ENCODE measurements around the gene FMN1. TPM values are rescaled to one million over a fixed set of nuclear protein-coding genes. Genes with fewer than 3 reads are reported as not detected.
"Not testable (repeated sequence)": the region's sequence is repeated elsewhere in the genome, so short reads cannot be mapped to it uniquely, and the experiment has no call there.

The FMN1 gene
- polyA plus RNA-seq, 1 donor, result 0.90 TPM

DNA sequence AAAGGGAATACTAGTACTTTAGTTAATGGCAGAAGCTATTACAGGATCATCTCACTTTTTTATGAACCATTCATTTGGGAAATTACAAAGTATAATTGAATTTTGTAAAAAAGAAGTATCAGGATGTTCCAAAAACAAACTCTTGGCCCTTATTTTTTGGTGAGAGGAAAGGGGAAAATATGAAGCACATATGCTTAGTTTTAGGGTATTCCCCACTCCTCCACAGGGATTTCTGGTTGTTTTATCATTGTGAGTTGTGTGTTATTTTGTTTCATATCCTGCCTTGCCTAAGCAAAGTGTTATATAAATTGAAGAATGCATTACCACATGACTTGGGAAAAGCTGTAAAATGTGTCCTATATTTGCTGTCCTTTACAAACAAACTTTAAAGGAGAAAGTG lies 227.0 kb downstream of the FMN1 start:
- no peak for DNase-seq (ENCODE audit: low read depth)

DNA sequence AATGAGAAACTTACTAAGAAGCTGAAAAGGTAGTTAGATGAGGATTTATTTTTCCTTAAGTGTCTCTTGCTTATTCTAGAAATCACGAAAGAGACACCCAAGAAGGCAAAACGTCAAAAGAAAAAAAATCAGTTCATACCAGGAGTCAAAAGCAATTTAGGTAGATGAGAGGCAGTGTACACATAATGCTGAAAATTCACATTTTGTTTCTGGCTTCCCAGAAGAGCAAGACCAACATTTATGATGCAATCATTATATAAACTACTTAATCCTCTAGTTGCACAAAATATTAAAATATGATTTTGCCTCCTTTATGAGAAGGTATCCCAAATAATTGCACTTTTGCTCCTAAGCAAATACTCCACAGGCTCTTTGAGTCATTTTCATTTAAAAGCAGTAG lies 228.0 kb downstream of the FMN1 start:
- no peak for DNase-seq (ENCODE audit: low read depth)

DNA sequence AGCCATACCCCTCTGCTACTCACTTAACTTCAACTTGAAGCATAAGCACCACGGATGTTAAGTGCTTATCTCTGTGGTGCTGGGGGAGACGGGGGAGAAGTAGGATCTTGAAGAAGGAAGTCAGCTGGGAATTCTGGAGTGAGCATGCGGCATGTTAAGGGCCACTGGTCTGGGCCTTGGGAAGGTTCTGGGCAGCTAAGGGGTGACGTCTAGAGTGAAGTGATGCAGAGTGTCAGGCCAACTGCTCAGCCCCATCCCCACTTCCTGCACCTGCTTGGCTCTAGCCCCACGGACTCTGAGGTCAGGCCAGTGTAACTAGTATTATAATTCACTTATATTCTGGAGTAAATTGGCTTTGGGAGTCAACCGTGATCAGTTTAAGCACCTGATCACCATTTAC lies 228.6 kb downstream of the FMN1 start:
- DNase-seq (ENCODE audit: low read depth), result no peak

DNA sequence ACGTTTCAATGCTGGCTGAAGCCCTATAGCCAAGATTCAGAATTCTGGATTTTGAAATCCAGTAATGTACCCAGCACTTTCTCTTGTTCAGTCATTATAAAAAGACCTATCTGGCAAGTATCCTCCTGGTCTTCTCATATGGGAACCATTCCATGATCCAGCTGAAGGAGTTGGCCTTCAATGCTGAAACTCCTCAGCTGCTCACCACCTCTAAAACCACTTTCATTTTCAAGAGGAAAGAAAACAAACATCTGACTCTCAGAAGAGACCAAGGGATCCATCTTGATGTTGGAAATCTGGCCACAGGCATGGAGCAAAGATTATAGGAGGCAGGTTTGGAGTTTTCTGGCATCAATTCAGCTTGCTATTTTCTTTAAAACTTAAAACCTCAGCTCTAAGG lies 235.4 kb downstream of the FMN1 start:
- DNase-seq (ENCODE audit: low read depth), result no peak

DNA sequence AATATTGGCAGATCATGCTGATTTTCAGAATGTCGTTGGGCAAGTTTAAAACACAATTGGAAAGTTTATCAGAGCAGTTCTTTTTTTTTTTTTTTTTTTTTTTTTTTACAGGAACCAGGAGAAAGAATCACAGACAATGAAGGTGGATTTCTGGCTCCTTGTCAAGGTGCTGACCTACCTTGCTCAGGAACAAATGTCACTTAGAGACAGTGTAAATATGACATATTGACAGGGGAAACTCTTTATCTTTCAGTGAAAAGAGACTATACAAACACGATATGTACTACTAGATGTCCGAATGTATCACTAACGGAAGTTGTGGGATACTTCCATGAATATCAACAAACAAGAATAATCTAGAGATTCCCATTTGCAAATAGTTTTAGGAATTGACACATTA lies 237.3 kb downstream of the FMN1 start:
- DNase-seq (ENCODE audit: low read depth), result no peak

DNA sequence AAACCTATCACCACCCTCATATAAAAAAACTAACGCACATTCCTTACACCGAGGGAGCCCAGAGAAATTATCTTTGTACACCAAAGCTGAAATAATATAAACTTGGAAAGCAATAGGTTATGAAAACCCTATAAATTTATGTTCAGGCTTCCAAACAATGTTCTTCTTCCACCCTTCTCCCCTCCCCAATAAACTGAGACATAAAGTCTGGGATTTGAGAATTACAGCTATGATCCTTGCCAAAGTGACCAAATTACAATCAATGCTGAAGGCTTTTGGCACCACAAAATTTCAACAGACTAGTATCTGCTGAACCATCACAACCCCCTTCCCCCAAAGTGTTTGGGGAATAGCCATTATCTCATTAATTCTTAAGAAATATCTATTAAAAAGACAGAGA lies 237.8 kb downstream of the FMN1 start:
- DNase-seq (ENCODE audit: low read depth), result no peak

DNA sequence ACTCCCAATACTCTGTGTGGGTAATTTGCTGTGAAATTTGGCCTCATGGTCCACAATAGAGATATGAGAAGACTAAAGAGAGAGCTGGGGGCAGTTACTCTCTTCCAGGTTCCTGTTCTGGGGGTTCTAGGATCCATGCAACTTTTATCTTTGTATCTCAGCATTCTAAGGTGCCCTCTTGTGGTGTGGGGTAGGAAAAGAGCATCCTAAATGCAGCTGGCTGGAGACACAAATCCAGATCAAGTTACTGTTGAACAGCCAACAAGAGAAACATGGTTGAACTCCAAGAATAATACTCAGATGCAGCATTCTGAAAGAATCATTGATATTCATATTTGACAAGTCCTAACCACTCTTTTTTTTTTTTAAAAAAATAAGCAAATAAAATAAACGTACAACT lies 238.5 kb downstream of the FMN1 start:
- DNase-seq (ENCODE audit: low read depth), result no peak

DNA sequence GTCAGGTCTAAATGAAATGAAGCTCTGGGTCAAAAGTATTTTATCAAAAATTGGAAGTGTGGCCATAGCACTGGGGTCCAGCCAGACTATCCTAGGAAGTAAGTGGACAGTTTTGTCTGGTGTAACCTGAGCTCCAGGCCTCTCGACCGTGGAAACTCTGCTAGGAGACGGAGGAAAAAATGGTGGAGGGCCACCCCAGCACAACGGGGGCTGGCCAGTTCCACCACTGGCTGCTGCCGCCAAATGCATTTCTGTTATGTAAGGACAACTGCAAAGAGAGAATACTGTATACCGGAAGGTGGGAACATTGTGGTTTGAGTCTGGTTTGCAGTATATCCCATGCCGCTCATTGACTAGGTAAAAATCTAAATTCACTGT lies 241.0 kb downstream of the FMN1 start:
- no peak for DNase-seq (ENCODE audit: low read depth)

DNA sequence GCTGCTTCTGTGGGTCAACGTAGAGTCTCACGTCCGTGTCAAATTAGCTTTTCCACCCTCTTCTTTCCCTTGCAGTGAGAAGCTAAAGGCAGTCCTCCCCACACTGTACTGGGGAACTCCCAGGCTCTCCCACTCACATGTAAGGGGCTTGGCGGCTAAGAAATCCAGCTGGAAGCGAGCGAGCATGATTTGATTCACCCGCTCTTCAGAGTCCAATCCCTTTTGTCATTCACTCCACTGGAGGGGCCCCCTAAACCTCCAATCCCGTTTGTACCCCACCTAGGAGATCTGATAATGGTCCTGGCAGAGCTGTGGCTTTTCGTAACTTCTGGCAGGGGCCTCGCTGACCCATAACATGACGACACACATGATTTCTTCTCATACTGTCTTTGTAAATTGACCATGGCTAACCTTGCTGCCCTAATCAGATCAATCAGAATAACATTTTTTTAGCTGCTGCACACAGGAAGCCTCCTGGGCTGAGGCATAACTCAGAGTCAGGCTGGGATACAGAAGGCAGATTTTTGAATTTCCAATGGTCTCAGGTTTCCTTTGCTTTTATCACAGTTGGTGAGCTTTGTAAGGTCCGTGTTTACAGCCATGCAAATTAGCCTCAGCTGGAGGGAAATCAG lies 241.5 kb downstream of the FMN1 start:
- no peak for DNase-seq (ENCODE audit: low read depth)

DNA sequence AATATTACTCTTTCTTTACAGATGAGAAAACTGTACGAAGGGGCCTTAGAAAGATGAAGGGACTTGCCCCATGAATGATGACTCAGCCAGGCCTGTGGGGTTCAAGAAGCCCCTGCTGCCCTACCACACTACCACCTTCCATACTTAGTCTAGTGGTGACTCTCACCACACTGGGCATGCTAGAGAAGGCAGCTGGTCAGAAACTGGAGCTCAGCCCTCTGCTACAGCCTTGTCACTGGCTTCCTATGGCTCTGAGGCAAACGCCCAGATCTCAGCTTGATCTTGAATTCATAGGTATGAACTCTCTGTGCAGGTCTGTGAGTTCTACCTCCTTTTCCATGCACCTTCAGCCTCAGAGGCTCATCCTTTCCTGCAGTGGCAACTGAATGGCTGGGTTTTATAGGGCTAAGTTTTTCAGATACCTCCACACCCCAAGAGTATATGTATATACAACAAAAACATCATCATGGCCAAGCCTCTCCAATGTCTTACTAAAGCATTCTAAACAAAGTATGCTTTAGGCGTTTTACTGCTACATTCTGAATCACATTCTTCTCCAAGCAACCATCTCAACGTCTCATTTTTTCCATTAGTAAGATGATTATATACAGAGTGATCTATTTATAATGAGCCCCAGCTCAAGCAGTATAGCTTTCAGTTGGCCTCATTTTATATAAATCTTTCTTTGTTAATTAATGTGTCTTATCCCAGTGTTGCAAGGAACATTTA lies 242.6 kb downstream of the FMN1 start:
- no peak for DNase-seq (ENCODE audit: low read depth)

DNA sequence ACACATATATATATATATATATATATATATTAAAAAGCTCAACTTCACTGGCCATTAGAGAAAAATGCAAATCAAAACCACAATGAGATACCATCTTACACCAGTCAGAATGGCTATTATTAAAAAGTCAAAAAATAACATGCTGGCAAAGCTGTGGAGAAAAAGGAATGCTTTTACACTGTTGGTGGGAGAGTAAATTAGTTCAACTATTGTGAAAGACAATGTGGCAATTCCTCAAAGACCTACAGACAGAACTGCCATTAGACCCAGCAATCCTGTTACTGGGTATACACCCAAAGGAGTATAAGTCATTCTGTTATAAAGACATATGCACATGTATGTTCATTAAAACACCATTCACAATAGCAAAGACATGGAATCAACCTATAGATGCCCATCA lies 244.5 kb downstream of the FMN1 start:
- not testable (repeated sequence) for DNase-seq (ENCODE audit: low read depth)

DNA sequence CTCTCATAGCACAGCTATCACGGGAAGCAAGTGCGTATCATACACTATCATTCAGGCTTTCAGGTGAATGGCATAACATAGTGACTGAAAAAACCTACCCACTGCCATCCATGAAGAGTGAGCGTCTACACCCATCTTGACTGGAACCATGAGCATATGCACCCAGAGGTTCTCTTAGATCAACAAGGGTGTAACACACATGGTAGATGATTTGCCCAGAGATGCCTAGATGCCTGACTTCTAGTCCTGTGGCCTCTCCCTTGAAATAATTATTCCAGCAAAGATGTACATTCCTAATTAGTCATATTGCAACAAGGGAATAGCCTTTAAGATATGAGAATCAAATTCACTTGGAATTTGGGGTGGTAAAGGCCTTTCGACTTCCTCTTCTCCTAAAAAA lies 248.3 kb downstream of the FMN1 start:
- no peak for DNase-seq (ENCODE audit: low read depth)

DNA sequence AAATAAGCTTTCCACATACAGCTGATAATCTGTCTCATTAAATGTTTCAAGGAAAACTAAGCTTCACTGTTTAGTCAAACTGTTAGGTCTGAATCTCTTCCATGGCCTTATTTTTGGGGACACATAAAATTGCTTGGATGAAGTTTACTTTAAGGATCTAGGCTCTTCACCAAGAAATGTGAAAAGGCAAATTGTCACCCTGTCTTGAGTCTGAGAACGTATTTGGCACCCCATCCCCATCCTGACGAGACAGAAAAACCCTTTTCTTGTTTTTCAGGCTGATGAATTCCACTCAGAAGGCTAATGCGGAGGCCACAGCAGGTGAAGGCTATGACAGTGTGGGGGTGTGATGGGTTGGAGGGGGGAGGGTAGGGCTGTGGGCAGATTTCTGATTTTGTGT lies 250.1 kb downstream of the FMN1 start:
- DNase-seq (ENCODE audit: low read depth), result no peak

DNA sequence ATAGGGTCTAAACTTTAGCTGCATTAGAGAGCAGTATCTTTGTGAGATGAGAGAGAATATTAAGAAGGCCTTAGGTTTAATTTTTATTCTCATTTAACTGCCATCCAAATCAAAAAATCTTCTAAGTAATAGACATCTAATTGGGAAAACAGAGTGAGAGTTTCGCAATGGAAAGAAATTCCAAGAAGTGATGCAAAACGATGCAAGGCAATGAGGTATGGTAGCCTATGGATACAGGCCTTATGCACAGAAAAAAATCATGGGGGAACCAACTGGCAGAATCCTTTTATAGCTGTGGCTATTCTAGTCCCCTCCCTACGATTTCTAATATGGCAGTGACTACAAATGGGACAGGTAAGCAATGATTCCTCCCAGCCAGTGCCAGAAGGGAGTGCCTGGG lies 250.8 kb downstream of the FMN1 start:
- DNase-seq (ENCODE audit: low read depth), result no peak

DNA sequence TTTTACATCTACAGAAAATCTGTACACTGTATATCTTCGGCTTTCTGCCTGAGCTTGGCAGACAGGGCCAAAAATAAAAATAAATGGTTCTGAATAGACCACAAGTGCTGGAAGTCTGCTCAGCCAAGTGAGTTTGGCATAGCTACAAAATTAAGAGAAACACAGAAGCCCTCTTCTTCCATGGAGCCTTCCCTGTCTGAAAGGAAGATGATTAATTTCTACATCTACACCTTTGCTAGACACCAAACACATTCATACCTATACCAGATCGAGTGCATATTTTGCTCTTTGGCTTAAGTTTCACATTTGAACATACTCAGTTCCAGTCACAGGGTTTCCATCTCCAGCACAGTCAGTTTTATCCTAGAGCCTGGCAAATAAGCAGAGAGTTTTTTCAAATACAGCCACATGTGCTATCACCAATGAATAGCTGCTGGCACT lies 252.1 kb downstream of the FMN1 start:
- DNase-seq (ENCODE audit: low read depth), result no peak

DNA sequence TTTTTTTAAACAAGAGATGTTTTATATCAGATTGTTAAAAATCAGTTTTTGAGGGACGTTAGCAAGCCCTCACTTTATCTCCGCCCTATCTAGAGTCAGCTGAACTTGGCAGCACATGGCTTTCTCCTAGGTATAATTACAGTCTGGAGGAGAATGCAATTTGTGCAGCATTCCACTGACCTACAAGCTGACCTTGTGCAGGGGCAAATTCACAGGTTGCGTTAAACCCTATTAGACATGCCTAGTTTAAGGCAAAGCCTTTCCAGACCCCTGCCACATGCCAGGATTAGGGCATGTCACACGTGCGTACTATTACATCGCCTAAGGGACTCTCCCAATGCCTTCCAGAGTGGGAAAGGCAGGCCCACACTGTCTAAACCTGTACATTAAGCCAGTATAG lies 252.7 kb downstream of the FMN1 start:
- DNase-seq (ENCODE audit: low read depth), result no peak

DNA sequence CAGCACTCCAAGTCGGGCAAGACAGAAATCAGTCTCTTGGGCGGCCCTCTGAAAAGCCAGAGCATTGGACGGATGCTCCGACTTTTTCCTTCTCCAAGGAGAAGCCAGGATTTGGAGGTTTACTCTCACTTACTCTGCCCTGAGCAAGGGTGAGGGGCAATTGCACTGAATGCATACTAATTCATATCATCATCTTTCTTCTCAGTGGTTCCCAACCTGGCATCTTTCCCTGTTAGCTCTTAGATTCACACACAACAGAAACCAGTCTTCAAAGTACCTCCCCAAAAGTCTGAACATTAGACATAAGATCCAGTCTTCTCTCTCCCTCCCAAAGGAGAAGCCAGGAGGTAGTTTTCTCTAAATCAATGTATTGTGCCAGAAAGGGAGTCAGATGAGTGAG lies 257.5 kb downstream of the FMN1 start:
- DNase-seq (ENCODE audit: low read depth), result no peak

DNA sequence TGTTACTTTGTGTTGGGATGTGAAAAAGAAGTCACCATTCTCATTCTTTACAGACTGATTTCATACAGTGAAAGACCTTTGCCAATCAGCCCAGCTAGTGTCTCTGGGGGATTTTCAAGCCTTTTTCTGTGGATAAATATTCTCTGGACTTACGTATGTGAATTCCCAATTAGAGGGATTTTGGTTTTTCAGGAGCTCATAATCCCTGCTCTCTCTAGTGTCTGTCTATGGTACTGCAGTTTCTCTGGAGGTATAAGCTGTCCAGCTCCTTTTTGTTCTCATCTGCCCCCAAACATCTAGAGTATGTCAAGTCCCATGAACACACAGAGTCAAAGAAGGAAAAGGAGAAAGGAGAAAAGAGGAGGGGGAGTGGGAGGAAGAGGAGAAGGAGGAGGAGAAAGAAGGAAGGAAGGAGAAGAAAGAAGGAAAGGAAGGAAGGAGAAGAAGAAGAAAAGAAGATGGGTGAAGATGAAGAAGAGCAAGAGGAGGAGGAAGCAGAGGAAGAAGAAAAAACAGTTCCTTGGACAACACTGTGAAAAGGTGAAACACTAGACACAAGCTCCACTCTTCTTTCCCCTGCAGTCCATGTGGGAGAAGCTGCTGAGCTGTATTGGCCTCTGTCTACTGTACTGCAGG lies 258.1 kb downstream of the FMN1 start:
- no peak for DNase-seq (ENCODE audit: low read depth)

DNA sequence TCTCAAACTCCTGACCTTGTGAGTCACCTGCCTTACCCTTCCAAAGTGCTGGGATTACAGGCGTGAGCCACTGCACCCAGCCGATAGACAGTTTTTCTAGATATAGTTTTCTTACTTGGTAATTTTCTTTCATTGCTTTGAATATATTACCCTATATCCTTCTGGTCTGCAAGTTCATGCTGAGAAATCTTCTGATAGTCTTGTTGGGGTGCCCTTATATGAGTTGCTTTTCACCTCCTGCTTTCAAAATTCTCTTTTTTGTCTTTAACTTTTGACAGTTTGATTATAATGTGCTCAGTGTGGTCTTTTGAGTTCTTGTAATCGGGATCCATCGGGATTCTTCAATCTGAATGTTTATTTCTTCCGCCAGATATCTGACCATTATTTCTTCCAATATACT lies 259.4 kb downstream of the FMN1 start:
- DNase-seq (ENCODE audit: low read depth), result no peak

DNA sequence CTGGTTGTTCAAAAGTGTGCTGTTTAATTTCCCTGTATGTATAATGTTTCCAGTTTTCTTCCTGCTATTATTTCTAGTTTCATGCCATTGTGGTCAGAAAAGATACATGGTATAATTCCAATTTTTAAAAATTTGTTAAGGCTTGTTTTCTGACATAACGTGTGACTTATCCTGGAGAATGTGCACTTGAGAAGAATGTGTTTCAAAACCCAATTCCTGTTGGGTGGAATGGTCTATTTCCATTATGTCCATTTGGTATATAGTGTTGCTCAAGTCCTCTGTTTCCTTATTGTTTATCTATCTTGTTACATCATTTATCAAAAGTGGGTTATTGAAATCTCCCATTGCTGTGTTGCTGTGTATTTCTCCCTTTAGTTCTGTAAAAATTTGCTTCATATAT lies 261.3 kb downstream of the FMN1 start:
- DNase-seq (ENCODE audit: low read depth), result no peak

DNA sequence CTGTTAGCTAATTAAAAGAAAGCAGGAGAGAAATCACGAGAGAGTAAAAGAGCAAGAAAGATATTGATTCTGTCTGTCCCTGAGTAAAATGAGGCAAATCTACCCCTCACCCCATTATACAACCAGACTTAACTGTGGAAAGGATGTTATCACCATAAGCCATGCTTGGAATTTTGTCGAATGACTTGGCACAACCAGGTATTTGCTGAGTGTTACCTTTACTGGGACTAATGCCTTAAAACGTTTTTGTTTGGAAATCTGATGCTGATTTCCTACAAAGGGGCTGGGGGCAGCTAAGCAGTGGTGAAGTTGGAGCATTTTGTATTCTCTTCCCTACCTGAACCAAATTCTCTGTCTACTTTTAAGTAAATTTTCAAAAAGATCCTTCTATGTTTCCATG lies 265.6 kb downstream of the FMN1 start:
- DNase-seq (ENCODE audit: low read depth), result no peak

DNA sequence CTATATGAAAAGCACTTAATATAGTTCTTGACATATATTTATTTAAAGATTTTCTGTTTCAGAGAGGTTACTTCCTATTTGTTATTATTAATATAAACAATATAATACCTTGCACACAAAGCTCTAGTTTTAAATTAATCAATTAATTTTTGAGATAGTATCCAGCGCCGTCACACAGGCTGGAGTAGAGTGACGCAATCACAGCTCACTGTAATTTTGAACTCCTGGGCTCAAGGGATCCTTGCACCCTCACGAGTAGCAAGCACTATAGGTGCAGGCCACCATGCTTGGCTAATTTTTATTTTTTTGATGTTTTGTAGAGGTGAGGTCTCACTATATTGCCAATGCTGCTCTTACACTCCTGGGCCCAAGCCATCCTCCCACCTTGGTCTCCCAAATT lies 267.4 kb downstream of the FMN1 start:
- DNase-seq (ENCODE audit: low read depth), result no peak

DNA sequence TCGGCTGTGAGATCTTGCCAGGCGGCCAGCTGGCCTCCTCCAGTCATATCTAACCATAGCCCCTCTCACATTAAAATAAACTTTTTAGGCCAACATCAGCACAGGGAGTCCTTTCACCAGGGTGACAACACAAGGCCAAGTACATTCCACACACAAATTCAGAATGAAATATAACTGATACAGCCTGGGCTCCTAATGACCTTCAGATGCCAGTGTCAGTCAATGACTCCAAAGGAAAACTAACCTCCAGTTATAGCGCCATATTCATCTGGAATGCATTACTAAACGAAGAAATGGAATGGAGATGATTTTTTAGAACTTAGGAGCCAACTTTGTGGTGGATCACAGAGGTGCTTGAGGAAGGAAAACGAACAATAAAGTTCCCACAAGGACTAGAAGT lies 271.3 kb downstream of the FMN1 start:
- no peak for DNase-seq (ENCODE audit: low read depth)

All from forelimb muscle (tissue), 1 donor.